ENCODE data around the gene BCL2L2.

DNA sequence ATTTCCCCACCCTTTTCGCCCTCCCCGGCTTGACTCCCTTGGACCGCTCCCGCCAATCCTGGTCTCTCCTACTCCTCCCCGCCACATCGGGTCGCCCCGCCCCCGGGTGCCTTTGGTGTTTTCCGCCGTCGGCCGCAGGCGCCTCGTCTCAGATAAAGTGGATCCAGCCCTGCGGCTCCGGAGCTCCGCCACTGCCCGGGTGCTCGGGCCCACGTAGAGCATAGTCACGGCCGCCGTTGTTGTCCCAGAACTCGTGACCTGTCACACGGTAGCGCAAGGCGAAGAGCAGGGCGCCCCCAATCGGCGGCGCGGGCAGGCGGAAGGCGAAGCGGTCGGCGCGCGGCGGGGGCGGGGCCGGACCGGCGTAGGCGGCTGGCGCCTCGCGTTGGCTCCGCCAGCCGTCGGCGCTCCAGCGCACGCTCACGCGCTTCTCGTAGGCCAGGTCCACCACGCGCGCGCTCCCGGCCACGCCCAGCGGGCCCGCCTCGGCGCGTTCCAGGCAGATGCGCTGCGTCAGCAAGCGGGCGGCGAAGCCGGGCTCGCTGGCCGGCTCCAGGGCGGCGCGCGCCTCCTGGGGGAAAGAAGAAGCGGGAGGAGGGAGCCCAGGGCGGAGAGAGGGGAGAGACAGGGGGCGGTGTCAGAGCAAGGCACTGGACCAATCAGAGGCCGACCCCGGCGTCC lies 5.2 kb upstream of the BCL2L2 start:
- TF ChIP-seq, protein P1, sequence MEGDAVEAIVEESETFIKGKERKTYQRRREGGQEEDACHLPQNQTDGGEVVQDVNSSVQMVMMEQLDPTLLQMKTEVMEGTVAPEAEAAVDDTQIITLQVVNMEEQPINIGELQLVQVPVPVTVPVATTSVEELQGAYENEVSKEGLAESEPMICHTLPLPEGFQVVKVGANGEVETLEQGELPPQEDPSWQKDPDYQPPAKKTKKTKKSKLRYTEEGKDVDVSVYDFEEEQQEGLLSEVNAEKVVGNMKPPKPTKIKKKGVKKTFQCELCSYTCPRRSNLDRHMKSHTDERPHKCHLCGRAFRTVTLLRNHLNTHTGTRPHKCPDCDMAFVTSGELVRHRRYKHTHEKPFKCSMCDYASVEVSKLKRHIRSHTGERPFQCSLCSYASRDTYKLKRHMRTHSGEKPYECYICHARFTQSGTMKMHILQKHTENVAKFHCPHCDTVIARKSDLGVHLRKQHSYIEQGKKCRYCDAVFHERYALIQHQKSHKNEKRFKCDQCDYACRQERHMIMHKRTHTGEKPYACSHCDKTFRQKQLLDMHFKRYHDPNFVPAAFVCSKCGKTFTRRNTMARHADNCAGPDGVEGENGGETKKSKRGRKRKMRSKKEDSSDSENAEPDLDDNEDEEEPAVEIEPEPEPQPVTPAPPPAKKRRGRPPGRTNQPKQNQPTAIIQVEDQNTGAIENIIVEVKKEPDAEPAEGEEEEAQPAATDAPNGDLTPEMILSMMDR (IDR thresholded peaks at IDR 0.05) = peak; percentile 70 to 95 (median 87)
- TF ChIP-seq POLR2A (IDR thresholded peaks at IDR 0.05) = peak; percentile 60
